NCI-H2196 treated with DMSO at 0.1 percent for 48 hours (cell line): ENCODE results near the gene RDH13.
"Not testable (repeated sequence)": the region's sequence is repeated elsewhere in the genome, so short reads cannot be mapped to it uniquely, and the experiment has no call there.

Experiments
- DNase-seq: peaks from one replicate; lab custom pipeline; 2025; ENCODE audit not compliant: unreplicated experiment; lab: John Stamatoyannopoulos, UW

Gene RDH13

GRCh38 chr19:55044771-55045716 lies 17.9 kb downstream of the RDH13 start:
- no peak for DNase-seq

- DNase-seq = no peak
Measured at GRCh38 chr19:55044286-55044685, 18.7 kb downstream of the RDH13 start.

GRCh38 chr19:55042688-55043087 lies 20.3 kb downstream of the RDH13 start:
- no peak for DNase-seq

- DNase-seq = no peak
Measured at GRCh38 chr19:55042344-55042678, 20.6 kb downstream of the RDH13 start.

GRCh38 chr19:55041627-55042343 lies 21.2 kb downstream of the RDH13 start:
- DNase-seq = no peak

GRCh38 chr19:55041244-55041626 lies 21.7 kb downstream of the RDH13 start:
- DNase-seq = no peak

GRCh38 chr19:55040654-55041053 lies 22.3 kb downstream of the RDH13 start:
- DNase-seq = not testable (repeated sequence)

- not testable (repeated sequence) for DNase-seq
Measured at GRCh38 chr19:55037603-55038002, 25.3 kb downstream of the RDH13 start.

GRCh38 chr19:55036058-55036457 lies 26.9 kb downstream of the RDH13 start:
- no peak for DNase-seq

GRCh38 chr19:55034751-55035150 lies 28.2 kb downstream of the RDH13 start:
- no peak for DNase-seq

GRCh38 chr19:55032976-55033643 lies 29.8 kb downstream of the RDH13 start:
- not testable (repeated sequence) for DNase-seq

- DNase-seq = no peak
Measured at GRCh38 chr19:55032170-55032800, 30.7 kb downstream of the RDH13 start.

- no peak for DNase-seq
Measured at GRCh38 chr19:55031178-55031577, 31.8 kb downstream of the RDH13 start.

GRCh38 chr19:55028757-55029156 lies 34.2 kb downstream of the RDH13 start:
- no peak for DNase-seq

GRCh38 chr19:55027472-55028337 lies 35.2 kb downstream of the RDH13 start:
- DNase-seq = no peak

GRCh38 chr19:55027140-55027471 lies 35.8 kb downstream of the RDH13 start:
- DNase-seq = not testable (repeated sequence)

GRCh38 chr19:55024111-55024510 lies 38.8 kb downstream of the RDH13 start:
- no peak for DNase-seq

- not testable (repeated sequence) for DNase-seq
Measured at GRCh38 chr19:55020351-55020750, 42.6 kb downstream of the RDH13 start.

- DNase-seq = no peak
Measured at GRCh38 chr19:55018633-55019032, 44.3 kb downstream of the RDH13 start.

- no peak for DNase-seq
Measured at GRCh38 chr19:55018216-55018615, 44.7 kb downstream of the RDH13 start.
